K562 (cell line): ENCODE results near the gene ELMO3. TPM values are rescaled to one million over a fixed set of nuclear protein-coding genes. Genes with fewer than 3 reads are reported as not detected.
A peak's percentile ranks its signal among the peaks of the same experiment; 100 is the strongest.

Source experiments
- CHD4 ChIP-seq: fragments of 200-600 bp; sonication (generic); IDR thresholded peaks from 3 replicates; pipeline ENCODE4 v1.6.1; 2012; ENCODE audit warnings: low read depth, mild to moderate bottlenecking, mixed read lengths, low read length, inconsistent platforms; ENCODE audit not compliant: insufficient read depth, insufficient replicate concordance, poor library complexity, severe bottlenecking
- FOXK2 ChIP-seq, 2 experiments: fragments of 450-650 bp; IDR thresholded peaks in 1 of 2; conservative IDR thresholded peaks in 1 of 2; 2 replicates each; pipeline ENCODE4 v1.6.1; 2016; ENCODE audit warnings: low read depth in 2 of 2, mild to moderate bottlenecking in 1 of 2
- GATA2 ChIP-seq: sonication (generic); formaldehyde crosslinking; IDR thresholded peaks from 2 replicates; pipeline ENCODE4 v1.4.0; 2020; ENCODE audit warnings: mild to moderate bottlenecking, missing genetic modification reagents
- MED1 ChIP-seq: sonication (generic); formaldehyde crosslinking; IDR thresholded peaks from 2 replicates; pipeline ENCODE4 v1.8.1; 2023; ENCODE audit warnings: missing genetic modification reagents, borderline replicate concordance
- MYBL2 ChIP-seq, 2 experiments: fragments of 450-650 bp in 1 of 2; sonication (generic) in 1 of 2; formaldehyde crosslinking in 1 of 2; IDR thresholded peaks; 2 replicates each; pipeline versions ENCODE4 v1.6.1 to v1.8.1; 2017 to 2022; ENCODE audit warnings: borderline replicate concordance in 1 of 2, inconsistent platforms in 1 of 2, low read depth in 1 of 2, mild to moderate bottlenecking in 1 of 2, missing genetic modification reagents in 1 of 2, moderate library complexity in 1 of 2
- RCOR1 ChIP-seq, 2 experiments: IDR thresholded peaks; 2 replicates each; pipeline ENCODE4 v1.6.1; 2012; ENCODE audit warnings: low read depth in 2 of 2, low read length in 2 of 2, borderline replicate concordance in 1 of 2, improper control_type of control experiment in 1 of 2
- SRF ChIP-seq, 2 experiments: fragments of 250-450, 450-650 bp in 1 of 2; sonication (Bioruptor Pico) in 1 of 2; sonication (generic) in 1 of 2; formaldehyde crosslinking; IDR thresholded peaks; 2 replicates each; pipeline versions ENCODE4 v1.5.0 to v1.5.1; 2020 to 2022; ENCODE audit warnings: mild to moderate bottlenecking in 1 of 2, missing genetic modification reagents in 1 of 2
- TCF15 ChIP-seq: fragments of 250-450 bp; sonication (Bioruptor Pico); IDR thresholded peaks from 2 replicates; pipeline ENCODE4 v1.8.0; 2022; ENCODE audit warnings: moderate library complexity, mild to moderate bottlenecking, inconsistent platforms
- TCF7 ChIP-seq: sonication (generic); IDR thresholded peaks from 2 replicates; pipeline ENCODE4 v1.6.1; 2016; ENCODE audit warnings: antibody characterized with exemption, borderline replicate concordance
- THRB ChIP-seq: fragments of 450-650 bp; formaldehyde crosslinking; conservative IDR thresholded peaks from 2 replicates; pipeline ENCODE4 v1.4.0; 2022; ENCODE audit warnings: mild to moderate bottlenecking, missing genetic modification characterization
- ZNF12 ChIP-seq: sonication (generic); formaldehyde crosslinking; IDR thresholded peaks from 2 replicates; pipeline ENCODE4 v1.4.0; 2020; ENCODE audit warnings: mild to moderate bottlenecking, missing genetic modification reagents
- ZNF589 ChIP-seq: fragments of 200-800 bp; sonication (Bioruptor generic); IDR thresholded peaks from 2 replicates; pipeline ENCODE4 v1.6.1; 2016; ENCODE audit warnings: low read depth, missing genetic modification characterization, missing compliant biosample characterization
- polyA plus RNA-seq, 8 experiments: library from polyadenylated mRNA; depleted of rRNA in 4 of 8; stranded (reverse) in 5 of 8; unstranded in 3 of 8; fragments of >200 nt; fragmentation: Nextera tagmentation in 2 of 8; fragmentation: Illumina TruSeq in 1 of 8; extraction: Ambion mirVana in 2 of 8; extraction: Trizol in 1 of 8; gene quantifications; 2 replicates each; pipeline versions ENCODE4 v1.2.1 to v1.2.3, GENCODE V29; 2011 to 2014; ENCODE audit warnings: inconsistent platforms in 1 of 8, missing spikeins in 1 of 8
- total RNA-seq, 7 experiments: library from RNA; depleted of rRNA in 6 of 7; stranded (reverse); fragments of >200 nt in 6 of 7; fragmentation: Illumina TruSeq in 2 of 7; extraction: Trizol in 2 of 7; gene quantifications; 2 replicates each; pipeline versions ENCODE4 v1.2.1 to v1.2.3, GENCODE V29; 2011 to 2021; ENCODE audit warnings: low replicate concordance in 1 of 7
- TF ChIP-seq, protein P1 (sequence below): fragments of 250-450 bp; sonication (Bioruptor Pico); IDR thresholded peaks from 2 replicates; pipeline ENCODE4 v1.5.0; 2022; ENCODE audit warnings: mild to moderate bottlenecking
- TF ChIP-seq, protein P2 (sequence below), 3 experiments: fragments of 200-800 bp in 1 of 3; fragments of 250-450 bp in 1 of 3; fragments of 450-650 bp in 1 of 3; sonication (Bioruptor Pico) in 1 of 3; sonication (Bioruptor generic) in 1 of 3; formaldehyde crosslinking in 1 of 3; IDR thresholded peaks; 2 replicates each; pipeline versions ENCODE4 v1.6.1 to v1.8.0; 2016 to 2022; ENCODE audit warnings: mild to moderate bottlenecking in 2 of 3, missing genetic modification characterization in 2 of 3, missing compliant biosample characterization in 1 of 3, moderate library complexity in 1 of 3
- TF ChIP-seq, protein P3 (sequence below): IDR thresholded peaks from 2 replicates; pipeline ENCODE4 v1.6.1; 2014; ENCODE audit warnings: antibody characterized with exemption

Gene ELMO3
- total and polyA plus RNA-seq, 9 of the 15 experiments (the other 6 are each of a cell fraction or from before 2014, with no cell fraction given): 0.04 to 5.1 (median 1.5) TPM

DNA sequence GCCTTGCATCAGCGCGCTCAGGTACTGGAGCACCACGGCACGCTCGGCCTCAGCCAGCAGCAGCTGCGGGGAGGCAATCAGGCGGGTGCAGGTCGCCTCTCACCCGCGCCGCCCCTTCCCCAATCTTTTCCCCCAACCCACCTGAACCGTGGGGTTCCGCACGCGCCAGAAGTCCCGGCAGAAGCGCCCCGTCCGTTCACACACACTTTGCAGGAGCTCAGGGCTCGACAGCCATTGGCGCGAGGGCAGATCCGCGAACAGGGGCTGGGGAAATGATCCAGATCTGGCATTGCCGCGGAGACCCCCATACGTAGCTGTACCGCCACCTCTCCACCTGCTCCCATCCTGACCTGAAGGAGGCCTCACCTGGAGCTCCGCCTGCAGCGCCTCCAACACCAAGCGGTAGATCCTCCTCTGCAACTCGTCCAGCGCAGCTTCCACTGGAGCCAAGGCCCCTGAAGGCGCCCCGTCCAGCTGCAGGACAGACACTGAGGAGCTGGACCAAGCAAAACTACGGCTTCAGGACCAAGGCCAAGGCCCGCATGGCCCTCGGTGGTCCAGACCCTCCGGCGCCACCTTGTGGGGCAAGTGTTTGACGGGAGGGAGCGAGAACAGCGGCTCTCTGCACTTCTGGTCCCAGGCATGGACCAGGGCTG is 13.8 kb upstream of the ELMO3 start (continued):
- TF ChIP-seq, protein P1, sequence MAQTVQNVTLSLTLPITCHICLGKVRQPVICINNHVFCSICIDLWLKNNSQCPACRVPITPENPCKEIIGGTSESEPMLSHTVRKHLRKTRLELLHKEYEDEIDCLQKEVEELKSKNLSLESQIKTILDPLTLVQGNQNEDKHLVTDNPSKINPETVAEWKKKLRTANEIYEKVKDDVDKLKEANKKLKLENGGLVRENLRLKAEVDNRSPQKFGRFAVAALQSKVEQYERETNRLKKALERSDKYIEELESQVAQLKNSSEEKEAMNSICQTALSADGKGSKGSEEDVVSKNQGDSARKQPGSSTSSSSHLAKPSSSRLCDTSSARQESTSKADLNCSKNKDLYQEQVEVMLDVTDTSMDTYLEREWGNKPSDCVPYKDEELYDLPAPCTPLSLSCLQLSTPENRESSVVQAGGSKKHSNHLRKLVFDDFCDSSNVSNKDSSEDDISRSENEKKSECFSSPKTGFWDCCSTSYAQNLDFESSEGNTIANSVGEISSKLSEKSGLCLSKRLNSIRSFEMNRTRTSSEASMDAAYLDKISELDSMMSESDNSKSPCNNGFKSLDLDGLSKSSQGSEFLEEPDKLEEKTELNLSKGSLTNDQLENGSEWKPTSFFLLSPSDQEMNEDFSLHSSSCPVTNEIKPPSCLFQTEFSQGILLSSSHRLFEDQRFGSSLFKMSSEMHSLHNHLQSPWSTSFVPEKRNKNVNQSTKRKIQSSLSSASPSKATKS: no peak
- TF ChIP-seq MED1 (CRISPR knock-in tag) (no peak), RCOR1 (IDR thresholded peaks at IDR 0.05; ENCODE audit: borderline replicate concordance in 1 of 2, low read depth in 2 of 2, low read length in 2 of 2) (peak in 1 of 2 experiments; percentile 92; a peak in 2 of 4 replicates), GATA2 (CRISPR knock-in tag) (no peak), CHD4 (no peak), TCF15 (CRISPR knock-in tag) (no peak), ZNF12 (CRISPR knock-in tag) (peak; percentile 63; the same call in 1 of the 2 replicates), SRF (CRISPR knock-in tag; IDR thresholded peaks at IDR 0.05) (peak in 1 of 2 experiments; percentile 84; a peak in 1 of 4 replicates), THRB (no peak), TCF7 (0 out of 2 replicates have a peak, but pooled peaks have one; percentile 26), FOXK2 (conservative IDR thresholded peaks at IDR 0.05 in 1 of 2, IDR thresholded peaks at IDR 0.05 in 1 of 2; ENCODE audit: low read depth in 2 of 2) (0 out of 4 replicates have a peak, but pooled peaks of 1 of the 2 experiments have one; percentile 20), ZNF589 (CRISPR knock-in tag) (no peak), MYBL2 (IDR thresholded peaks at IDR 0.05; ENCODE audit: low read depth) (no peak), MYBL2 (CRISPR knock-in tag; IDR thresholded peaks at IDR 0.05; ENCODE audit: borderline replicate concordance) (no peak)
- TF ChIP-seq, protein P2, sequence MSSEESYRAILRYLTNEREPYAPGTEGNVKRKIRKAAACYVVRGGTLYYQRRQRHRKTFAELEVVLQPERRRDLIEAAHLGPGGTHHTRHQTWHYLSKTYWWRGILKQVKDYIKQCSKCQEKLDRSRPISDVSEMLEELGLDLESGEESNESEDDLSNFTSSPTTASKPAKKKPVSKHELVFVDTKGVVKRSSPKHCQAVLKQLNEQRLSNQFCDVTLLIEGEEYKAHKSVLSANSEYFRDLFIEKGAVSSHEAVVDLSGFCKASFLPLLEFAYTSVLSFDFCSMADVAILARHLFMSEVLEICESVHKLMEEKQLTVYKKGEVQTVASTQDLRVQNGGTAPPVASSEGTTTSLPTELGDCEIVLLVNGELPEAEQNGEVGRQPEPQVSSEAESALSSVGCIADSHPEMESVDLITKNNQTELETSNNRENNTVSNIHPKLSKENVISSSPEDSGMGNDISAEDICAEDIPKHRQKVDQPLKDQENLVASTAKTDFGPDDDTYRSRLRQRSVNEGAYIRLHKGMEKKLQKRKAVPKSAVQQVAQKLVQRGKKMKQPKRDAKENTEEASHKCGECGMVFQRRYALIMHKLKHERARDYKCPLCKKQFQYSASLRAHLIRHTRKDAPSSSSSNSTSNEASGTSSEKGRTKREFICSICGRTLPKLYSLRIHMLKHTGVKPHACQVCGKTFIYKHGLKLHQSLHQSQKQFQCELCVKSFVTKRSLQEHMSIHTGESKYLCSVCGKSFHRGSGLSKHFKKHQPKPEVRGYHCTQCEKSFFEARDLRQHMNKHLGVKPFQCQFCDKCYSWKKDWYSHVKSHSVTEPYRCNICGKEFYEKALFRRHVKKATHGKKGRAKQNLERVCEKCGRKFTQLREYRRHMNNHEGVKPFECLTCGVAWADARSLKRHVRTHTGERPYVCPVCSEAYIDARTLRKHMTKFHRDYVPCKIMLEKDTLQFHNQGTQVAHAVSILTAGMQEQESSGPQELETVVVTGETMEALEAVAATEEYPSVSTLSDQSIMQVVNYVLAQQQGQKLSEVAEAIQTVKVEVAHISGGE (CRISPR knock-in tag; IDR thresholded peaks at IDR 0.05): peak in 1 of 3 experiments; percentile 24; a peak in 1 of 6 replicates
- TF ChIP-seq, protein P3, sequence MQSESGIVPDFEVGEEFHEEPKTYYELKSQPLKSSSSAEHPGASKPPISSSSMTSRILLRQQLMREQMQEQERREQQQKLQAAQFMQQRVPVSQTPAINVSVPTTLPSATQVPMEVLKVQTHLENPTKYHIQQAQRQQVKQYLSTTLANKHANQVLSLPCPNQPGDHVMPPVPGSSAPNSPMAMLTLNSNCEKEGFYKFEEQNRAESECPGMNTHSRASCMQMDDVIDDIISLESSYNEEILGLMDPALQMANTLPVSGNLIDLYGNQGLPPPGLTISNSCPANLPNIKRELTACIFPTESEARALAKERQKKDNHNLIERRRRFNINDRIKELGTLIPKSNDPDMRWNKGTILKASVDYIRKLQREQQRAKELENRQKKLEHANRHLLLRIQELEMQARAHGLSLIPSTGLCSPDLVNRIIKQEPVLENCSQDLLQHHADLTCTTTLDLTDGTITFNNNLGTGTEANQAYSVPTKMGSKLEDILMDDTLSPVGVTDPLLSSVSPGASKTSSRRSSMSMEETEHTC: no peak
